Panc1 (cell line): ENCODE measurements around the gene RNF25. TPM values are rescaled to one million over a fixed set of nuclear protein-coding genes. Genes with fewer than 3 reads are reported as not detected.
A peak's percentile ranks its signal among the peaks of the same experiment; 100 is the strongest.

Experiments
- ATAC-seq: fragments of 200-7000 bp; cut with Tn5 transposase; 2 replicates; pipeline ENCODE4 v1.9.1; 2020; ENCODE audit warnings: mild to moderate bottlenecking, moderate library complexity
- BruUV-seq: library from RNA; stranded (reverse); fragments of 400-500 nt; replicated peaks from 2 replicates; lab custom pipeline; 2021; lab: Mats Ljungman, UMichigan
- CTCF ChIA-PET: fragments of 300-600 bp; sonication (Branson Sonifier 250); formaldehyde crosslinking; loops from one replicate; lab custom pipeline; 2022; ENCODE audit warnings: antibody characterized with exemption; lab: Charles Lee
- POLR2A ChIA-PET: fragments of 300-600 bp; sonication (Branson Sonifier 250); formaldehyde crosslinking; loops from one replicate; lab custom pipeline; 2022; ENCODE audit warnings: antibody characterized with exemption; lab: Charles Lee
- DNase-seq: peaks from one replicate; pipeline ENCODE4 v3.0.0-alpha.2; 2010; ENCODE audit warnings: low read depth, low spot score
- H3K27ac ChIP-seq: 2 replicates; pipeline ENCODE4 v1.5.1; 2011; ENCODE audit warnings: mild to moderate bottlenecking, low read length, inconsistent platforms
- H3K27me3 ChIP-seq: fragments of 200-500 bp; sonication (Bioruptor generic); 2 replicates; pipeline ENCODE4 v1.6.0; 2014; ENCODE audit warnings: low read length, inconsistent platforms; ENCODE audit not compliant: control insufficient read depth, insufficient read depth
- H3K36me3 ChIP-seq: fragments of 200-500 bp; sonication (Bioruptor generic); 2 replicates; pipeline ENCODE4 v1.5.1; 2014; ENCODE audit warnings: inconsistent platforms, mild to moderate bottlenecking, low read length, moderate library complexity; ENCODE audit not compliant: control insufficient read depth, insufficient read depth
- H3K4me1 ChIP-seq: 2 replicates; pipeline ENCODE4 v1.5.1; 2011; ENCODE audit warnings: inconsistent platforms, mild to moderate bottlenecking, low read length, moderate library complexity; ENCODE audit not compliant: control insufficient read depth, insufficient read depth
- H3K4me3 ChIP-seq, 2 experiments: 2 replicates each; pipeline ENCODE4 v1.5.1; 2011 to 2012; ENCODE audit warnings: low read depth in 2 of 2, low read length in 2 of 2, mild to moderate bottlenecking in 2 of 2, inconsistent platforms in 1 of 2, moderate library complexity in 1 of 2
- H3K9me3 ChIP-seq: fragments of 200-500 bp; sonication (Bioruptor generic); 2 replicates; pipeline ENCODE4 v1.5.1; 2014; ENCODE audit warnings: low read depth, mild to moderate bottlenecking, inconsistent platforms, low read length, moderate library complexity; ENCODE audit not compliant: control insufficient read depth, insufficient read depth
- CTCF ChIP-seq: fragments of 450-650 bp; IDR thresholded peaks from 2 replicates; pipeline ENCODE4 v1.5.1; 2017; ENCODE audit warnings: mild to moderate bottlenecking
- POLR2AphosphoS5 ChIP-seq: IDR thresholded peaks from 2 replicates; pipeline ENCODE4 v1.6.1; 2012; ENCODE audit warnings: mild to moderate bottlenecking, low read depth, low read length, moderate library complexity
- REST ChIP-seq, 2 experiments: IDR thresholded peaks; 2 replicates each; pipeline ENCODE4 v1.6.1; 2011 to 2012; ENCODE audit warnings: low read depth in 2 of 2, control low read depth in 1 of 2, low read length in 1 of 2, mild to moderate bottlenecking in 1 of 2, moderate library complexity in 1 of 2; ENCODE audit not compliant: insufficient read depth in 1 of 2
- SIN3A ChIP-seq: IDR thresholded peaks from 2 replicates; pipeline ENCODE4 v1.6.1; 2012; ENCODE audit warnings: low read depth, mild to moderate bottlenecking, low read length, moderate library complexity, borderline replicate concordance; ENCODE audit not compliant: insufficient read depth
- TCF7L2 ChIP-seq: IDR thresholded peaks from 2 replicates; pipeline ENCODE4 v1.6.1; 2011; ENCODE audit warnings: mild to moderate bottlenecking, low read depth, low read length, inconsistent platforms
- in situ Hi-C: cut with HindIII; loops from 2 replicates; pipeline ENCODE4 v1.10.0; 2016; ENCODE audit warnings: low sequenced_read_pairs, low pct_unique_long_range_greater_than_20kb
- intact Hi-C: fragments of 100-400 bp; cut with micrococcal nuclease; formaldehyde crosslinking; loops from one replicate; pipeline ENCODE4 v1.10.0; 2022; ENCODE audit not compliant: unreplicated experiment
- total RNA-seq: library from RNA; stranded (reverse); gene quantifications from one replicate; pipeline ENCODE4 v1.2.1, GENCODE V29; 2021; ENCODE audit not compliant: unreplicated experiment

Gene RNF25
- total RNA-seq, 1 experiment from 2014 or later, result 40.4 TPM

GRCh38 chr2:218718058-218718457, 46.3 kb upstream of the RNF25 start:
- no peak overlapping the region for H3K27ac ChIP-seq
- H3K36me3 ChIP-seq, result no peaks in the 10 kb centered on the region; the same call in 1 of the 2 replicates
- POLR2A ChIA-PET, result no interaction called here
- BruUV-seq, result no TSS peak
- TF ChIP-seq REST (IDR thresholded peaks at IDR 0.05; ENCODE audit: insufficient read depth in 1 of 2, low read depth in 2 of 2, low read length in 1 of 2), result no peak
- TF ChIP-seq TCF7L2, result no peak
- TF ChIP-seq SIN3A, result no peak
- TF ChIP-seq CTCF, result no peak
- TF ChIP-seq POLR2AphosphoS5, result no peak
- in situ Hi-C loops, result no loop called here
- H3K9me3 ChIP-seq, result no peaks in the 10 kb centered on the region
- ATAC-seq (no peak), DNase-seq (no peak)
- no peaks in the 10 kb centered on the region for H3K27me3 ChIP-seq
- peaks cover 22% of the 10 kb centered on the region for H3K4me1 ChIP-seq
- no peak overlapping the region for H3K4me3 ChIP-seq
- intact Hi-C loops, result no loop called here
- CTCF ChIA-PET, result no interaction called here

- ATAC-seq (peak; percentile 72), DNase-seq (no peak)
- Histone ChIP-seq H3K27ac (no peak overlapping the region), H3K4me1 (peaks cover 17% of the 10 kb centered on the region), H3K9me3 (no peaks in the 10 kb centered on the region), H3K4me3 (no peak overlapping the region), H3K36me3 (no peaks in the 10 kb centered on the region; the same call in 1 of the 2 replicates), H3K27me3 (no peaks in the 10 kb centered on the region)
- ChIA-PET POLR2A (no interaction called here), CTCF (interaction anchor here (0.7 to 1.4 kb wide), 2 partner anchors 10 to 159 kb away, joined by 3 read pairs; no protein-coding TSS in a partner anchor)
- TF ChIP-seq SIN3A, result no peak
- no peak for TF ChIP-seq CTCF
- no peak for TF ChIP-seq TCF7L2
- no peak for TF ChIP-seq POLR2AphosphoS5
- no peak for TF ChIP-seq REST (IDR thresholded peaks at IDR 0.05; ENCODE audit: insufficient read depth in 1 of 2, low read depth in 2 of 2, low read length in 1 of 2)
- BruUV-seq, result no TSS peak
- in situ Hi-C loops, result no loop called here
- intact Hi-C loops, result no loop called here
Measured at GRCh38 chr2:218717262-218717661, 45.5 kb upstream of the RNF25 start.
